Renal cortical epithelial cell (primary cell): ENCODE results near the gene OR52E1. TPM values are rescaled to one million over a fixed set of nuclear protein-coding genes. Genes with fewer than 3 reads are reported as not detected.

Experiments used
- DNase-seq: peaks from one replicate; pipeline ENCODE4 v3.0.0-alpha.2; 2011; ENCODE audit warnings: low read depth
- total RNA-seq: library from RNA; depleted of rRNA; stranded (reverse); fragments of >200 nt; gene quantifications from 2 replicates; pipeline ENCODE4 v1.2.3, GENCODE V29; 2014

The OR52E1 gene
- total RNA-seq, 1 donor from 2014 or later, result not detected

DNA sequence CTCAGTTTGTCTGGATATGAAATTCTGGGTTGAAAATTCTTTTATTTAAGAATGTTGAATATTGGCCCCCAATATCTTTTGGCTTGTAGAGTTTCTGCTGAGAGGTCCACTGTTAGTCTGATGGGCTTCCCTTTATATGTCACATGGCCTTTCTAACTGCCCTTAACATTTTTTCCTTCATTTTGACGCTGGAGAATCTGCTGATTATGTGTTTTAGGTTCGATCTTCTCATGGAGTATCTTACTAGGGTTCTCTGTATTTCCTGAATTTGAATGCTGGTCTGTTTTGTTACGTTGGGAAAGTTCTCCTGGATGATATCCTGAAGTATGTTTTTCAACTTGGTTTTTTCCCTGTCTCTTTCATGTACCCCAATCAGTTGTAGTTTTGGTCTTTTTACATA lies 46.0 kb downstream of the OR52E1 start:
- no peak for DNase-seq

DNA sequence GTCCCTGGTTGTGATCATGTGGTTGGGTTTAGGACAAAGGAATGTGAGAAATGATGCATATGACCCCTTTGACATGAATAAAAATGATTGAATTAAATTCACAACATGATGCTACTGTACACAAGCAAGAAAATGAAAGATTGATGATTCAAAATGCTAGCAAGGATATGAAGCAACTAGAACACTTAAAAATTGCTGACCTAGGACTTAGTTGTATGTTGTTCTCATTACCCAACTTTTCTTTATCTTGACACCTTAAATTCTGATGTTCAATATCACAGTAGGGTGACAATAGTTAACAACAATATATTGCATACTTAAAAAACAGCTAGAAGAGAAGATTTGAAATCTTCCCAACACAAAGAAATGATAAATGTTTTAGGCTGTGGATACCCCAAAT lies 48.2 kb downstream of the OR52E1 start:
- no peak for DNase-seq

DNA sequence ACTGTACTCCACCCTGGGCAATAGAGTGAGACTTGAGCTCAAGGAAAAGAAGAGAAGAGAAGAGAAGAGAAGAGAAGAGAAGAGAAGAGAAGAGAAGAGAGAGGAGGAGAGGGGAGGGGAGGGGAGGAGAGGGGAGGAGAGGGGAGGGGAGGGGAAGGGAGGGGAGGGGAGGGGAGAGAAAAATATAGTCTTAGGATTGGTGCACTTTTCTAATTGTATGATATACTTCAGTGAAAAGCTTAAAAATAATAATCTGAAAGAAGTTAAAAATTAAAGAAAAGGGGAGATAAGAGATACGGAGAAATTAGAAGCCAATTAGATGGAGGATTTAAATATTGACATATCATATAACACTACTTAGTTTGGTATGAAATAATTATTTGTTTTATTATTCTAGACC lies 49.5 kb downstream of the OR52E1 start:
- no peak for DNase-seq

Other genes with a start within 250 kb of the OR52E1 start
- gene OR51F2, start 248.3 kb upstream of the OR52E1 start, total RNA-seq, result not detected in 2 replicates
- gene OR51S1, start 220.4 kb upstream of the OR52E1 start, total RNA-seq, result not detected in 2 replicates
- not detected in 2 replicates for gene OR51T1, start 187.7 kb upstream of the OR52E1 start, total RNA-seq
- not detected in 2 replicates for gene OR51A7, start 165.8 kb upstream of the OR52E1 start, total RNA-seq
- gene OR51G2, start 150.2 kb upstream of the OR52E1 start, total RNA-seq, result not detected in 2 replicates
- not detected in 2 replicates for gene OR51G1, start 145.2 kb upstream of the OR52E1 start, total RNA-seq
- not detected in 2 replicates for gene OR51A4, start 122.0 kb upstream of the OR52E1 start, total RNA-seq
- not detected in 2 replicates for gene OR51A2, start 113.9 kb upstream of the OR52E1 start, total RNA-seq
- gene OR51L1, start 74.7 kb upstream of the OR52E1 start, total RNA-seq, result not detected in 2 replicates
- gene OR52J3, start 23.0 kb upstream of the OR52E1 start, total RNA-seq, result not detected in 2 replicates
- gene OR52E2, start 9.9 kb upstream of the OR52E1 start, total RNA-seq, result not detected in 2 replicates
- gene OR52A5, start 68.8 kb downstream of the OR52E1 start, total RNA-seq, result not detected in 2 replicates
- not detected in 2 replicates for gene OR52A1, start 85.2 kb downstream of the OR52E1 start, total RNA-seq
- not detected in 2 replicates for gene OR51V1, start 131.1 kb downstream of the OR52E1 start, total RNA-seq
- gene HBB, start 157.5 kb downstream of the OR52E1 start, total RNA-seq, result not detected in 2 replicates
- gene HBD, start 164.9 kb downstream of the OR52E1 start, total RNA-seq, result not detected in 2 replicates
- gene HBG1, start 180.3 kb downstream of the OR52E1 start, total RNA-seq, result not detected in 2 replicates
- gene HBG2, start 185.2 kb downstream of the OR52E1 start, total RNA-seq, result not detected in 2 replicates
- gene HBE1, start 200.4 kb downstream of the OR52E1 start, total RNA-seq, result not detected in 2 replicates
- gene OR51B4, start 232.4 kb downstream of the OR52E1 start, total RNA-seq, result not detected in 2 replicates